MM.1S (cell line): ENCODE measurements around the gene CALML4.

Experiments used
- CTCF ChIP-seq: fragments of 300-600 bp; sonication (generic); IDR thresholded peaks from 2 replicates; pipeline ENCODE4 v1.5.1; 2016; ENCODE audit warnings: antibody characterized with exemption, low read length, mixed read lengths
- EZH2 ChIP-seq: fragments of 300-600 bp; sonication (generic); optimal IDR thresholded peaks from 2 replicates; pipeline ENCODE3; 2017; ENCODE audit warnings: low read depth, mild to moderate bottlenecking, antibody characterized with exemption, low read length, mixed read lengths
- EZH2phosphoT487 ChIP-seq: fragments of 300-600 bp; sonication (generic); IDR thresholded peaks from 2 replicates; pipeline ENCODE4 v1.6.1; 2018; ENCODE audit warnings: antibody characterized with exemption, low read length

DNA sequence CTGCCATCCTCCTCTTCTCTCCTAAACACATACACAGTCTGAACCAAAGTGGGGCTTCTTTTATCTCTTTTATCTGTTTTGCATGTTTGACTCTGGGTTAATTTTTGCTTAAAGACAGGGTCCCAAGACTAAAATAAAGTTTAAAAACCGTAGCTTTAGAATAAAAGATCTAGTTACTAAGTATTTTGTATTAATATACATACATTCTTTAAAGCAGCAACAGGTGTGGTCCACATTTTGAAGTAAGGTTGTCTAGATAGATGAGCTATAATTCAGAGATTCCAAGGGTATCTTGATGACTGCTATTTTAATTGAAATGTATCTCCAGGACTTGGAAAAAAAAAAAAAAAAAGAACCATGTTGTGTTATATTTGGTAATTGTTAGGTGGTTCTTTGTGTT lies 61.3 kb downstream of the CALML4 start:
- TF ChIP-seq CTCF (no peak), EZH2 (no peak), EZH2phosphoT487 (no peak)
